ENCODE measurements around the gene NPSR1.
A peak's percentile ranks its signal among the peaks of the same experiment; 100 is the strongest.

NPSR1 gene

DNA sequence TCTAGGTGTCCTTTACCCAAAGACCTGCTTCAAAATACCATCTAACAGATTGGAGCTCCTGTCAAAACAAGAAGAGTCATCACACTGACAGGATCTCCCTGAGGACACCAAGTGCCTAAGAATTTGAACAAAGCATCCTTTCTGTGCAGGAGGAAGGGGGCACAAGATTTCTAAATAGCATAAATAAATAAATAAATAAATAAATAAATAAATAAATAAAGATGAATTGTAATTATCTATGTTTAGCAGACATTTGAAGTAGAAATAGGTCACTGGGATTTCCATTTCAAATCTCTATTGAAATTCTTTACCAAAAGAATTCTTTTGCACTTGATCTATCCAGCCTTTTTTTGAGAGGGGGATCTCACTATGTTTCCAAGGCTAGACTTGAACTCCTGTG lies 65.3 kb downstream of the NPSR1 start:
- no peak for DNase-seq (ENCODE audit: low spot score)

DNA sequence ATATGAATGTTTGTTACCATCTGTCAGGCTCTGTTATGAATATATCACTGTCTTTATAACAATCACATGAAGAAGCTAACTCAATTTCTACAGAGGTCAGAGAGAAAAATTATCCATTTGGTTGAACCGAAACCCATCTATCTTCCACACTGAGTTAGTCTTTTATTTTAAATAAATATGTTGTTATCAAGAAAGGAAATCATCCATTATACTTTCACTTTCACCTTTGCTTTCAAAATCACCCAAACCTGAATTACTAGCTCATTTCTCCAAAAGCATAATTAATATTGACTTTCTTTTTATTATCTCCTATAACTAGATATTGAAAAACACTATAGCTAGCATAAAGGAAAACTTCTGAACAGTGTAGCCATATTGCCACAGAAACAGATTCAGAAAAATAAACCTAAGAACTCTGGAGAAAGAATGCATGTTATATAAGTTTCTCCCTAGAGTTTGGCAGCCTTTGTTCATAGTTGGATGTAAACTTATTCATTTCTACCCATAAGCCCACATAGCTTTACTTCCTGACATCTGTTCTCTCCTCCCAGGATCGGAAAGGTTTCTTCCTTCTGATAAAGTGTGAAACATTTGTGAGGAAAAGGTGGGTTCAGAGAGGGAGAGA lies 66.0 kb downstream of the NPSR1 start:
- DNase-seq (ENCODE audit: low spot score), result no peak

DNA sequence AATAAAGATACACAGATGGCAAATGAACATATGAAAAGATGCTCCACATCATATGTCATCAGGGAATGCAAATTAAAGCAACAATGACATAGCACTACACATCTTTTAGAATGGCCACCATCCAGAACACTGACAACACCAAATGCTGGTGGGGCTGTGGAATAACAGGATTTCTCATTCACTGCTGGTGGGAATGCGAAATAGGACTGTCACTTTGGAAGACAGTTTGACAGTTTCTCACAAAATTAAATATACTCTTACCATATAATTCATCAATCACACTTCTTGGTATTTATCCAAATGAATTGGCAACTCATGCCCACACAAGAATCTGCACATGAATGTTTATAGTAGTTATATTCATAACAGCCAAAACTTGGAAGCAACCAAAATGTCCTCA lies 68.2 kb downstream of the NPSR1 start:
- no peak for DNase-seq (ENCODE audit: low spot score)

DNA sequence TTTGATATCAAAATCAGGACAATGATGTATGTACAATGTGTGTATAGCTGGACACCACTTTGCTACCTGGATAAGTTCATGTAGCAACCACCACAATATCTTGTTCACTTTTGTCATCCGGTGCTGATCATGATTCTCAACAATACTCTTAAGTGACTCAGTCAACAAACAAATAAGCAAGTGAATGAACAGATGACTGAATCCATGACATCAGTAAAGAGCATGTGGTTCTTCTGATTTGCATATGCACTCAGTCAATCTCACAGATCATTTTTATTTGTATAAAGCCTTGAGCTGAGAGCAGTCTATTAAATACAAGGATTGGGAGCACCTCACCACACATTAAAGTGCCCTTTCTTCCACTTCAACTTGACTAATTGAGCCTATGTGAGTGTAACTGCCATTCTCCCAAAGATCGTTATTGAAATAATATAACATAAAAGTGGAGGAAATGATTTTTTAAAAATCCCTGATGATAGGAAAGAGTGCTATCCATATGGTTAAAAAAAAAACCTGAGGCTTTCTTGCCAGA lies 69.5 kb downstream of the NPSR1 start:
- DNase-seq (ENCODE audit: low spot score), result no peak

DNA sequence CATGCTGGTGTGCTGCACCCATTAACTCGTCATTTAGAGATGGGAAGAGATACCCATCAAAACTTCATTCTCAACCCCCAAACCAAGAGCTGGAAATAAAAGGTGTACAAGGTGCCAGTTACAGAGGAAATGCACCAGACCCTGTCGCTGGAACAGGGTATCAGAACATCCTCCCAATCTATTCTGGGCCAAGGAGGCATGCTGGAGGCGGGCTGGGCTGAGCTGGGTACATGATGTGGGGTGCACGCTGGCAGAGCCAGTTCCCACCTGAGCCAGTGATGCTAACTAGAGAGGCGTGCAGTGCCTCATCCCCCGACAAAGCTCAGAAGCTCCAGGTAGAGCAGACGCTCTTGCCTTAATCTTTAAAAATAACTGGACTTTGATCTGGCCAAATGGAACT lies 70.1 kb downstream of the NPSR1 start:
- DNase-seq (ENCODE audit: low spot score), result no peak

DNA sequence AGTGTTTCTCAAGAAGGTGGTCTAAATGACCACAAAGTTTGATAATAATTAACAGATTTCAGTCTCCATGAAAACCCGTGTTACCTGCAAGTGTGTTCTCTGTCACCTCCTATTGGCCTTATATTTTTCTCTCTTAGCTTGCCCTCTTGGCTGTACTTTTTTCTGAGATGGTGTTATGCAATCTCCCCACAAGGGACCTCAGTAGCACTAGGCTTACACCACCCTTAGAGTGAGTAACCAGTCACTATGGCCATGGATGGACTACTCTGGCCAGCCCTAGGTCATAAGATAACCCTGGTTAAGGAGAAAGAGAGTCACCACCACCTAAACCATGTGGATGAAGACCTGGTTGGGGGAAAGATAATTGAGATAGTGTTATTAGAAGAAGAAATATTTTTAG lies 76.8 kb downstream of the NPSR1 start:
- DNase-seq (ENCODE audit: low spot score), result no peak

DNA sequence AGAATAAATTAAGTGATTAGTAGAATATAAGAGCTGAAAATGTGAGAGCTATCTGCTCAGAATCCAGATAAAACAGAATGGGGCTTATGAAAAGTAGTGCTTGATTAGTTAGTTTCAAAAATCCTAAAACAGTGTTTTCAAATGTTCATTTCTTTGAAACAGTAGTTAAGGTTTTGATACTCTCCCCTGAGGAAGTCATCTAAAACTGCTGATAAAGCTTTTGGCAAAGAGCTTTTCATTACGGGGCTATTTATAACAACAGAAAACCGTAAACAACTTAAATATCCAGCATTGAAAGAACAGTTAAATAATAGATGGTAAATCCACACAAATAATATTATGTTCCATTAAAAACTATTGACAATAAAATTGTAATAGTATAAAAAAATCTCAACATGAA lies 77.5 kb downstream of the NPSR1 start:
- no peak for DNase-seq (ENCODE audit: low spot score)

DNA sequence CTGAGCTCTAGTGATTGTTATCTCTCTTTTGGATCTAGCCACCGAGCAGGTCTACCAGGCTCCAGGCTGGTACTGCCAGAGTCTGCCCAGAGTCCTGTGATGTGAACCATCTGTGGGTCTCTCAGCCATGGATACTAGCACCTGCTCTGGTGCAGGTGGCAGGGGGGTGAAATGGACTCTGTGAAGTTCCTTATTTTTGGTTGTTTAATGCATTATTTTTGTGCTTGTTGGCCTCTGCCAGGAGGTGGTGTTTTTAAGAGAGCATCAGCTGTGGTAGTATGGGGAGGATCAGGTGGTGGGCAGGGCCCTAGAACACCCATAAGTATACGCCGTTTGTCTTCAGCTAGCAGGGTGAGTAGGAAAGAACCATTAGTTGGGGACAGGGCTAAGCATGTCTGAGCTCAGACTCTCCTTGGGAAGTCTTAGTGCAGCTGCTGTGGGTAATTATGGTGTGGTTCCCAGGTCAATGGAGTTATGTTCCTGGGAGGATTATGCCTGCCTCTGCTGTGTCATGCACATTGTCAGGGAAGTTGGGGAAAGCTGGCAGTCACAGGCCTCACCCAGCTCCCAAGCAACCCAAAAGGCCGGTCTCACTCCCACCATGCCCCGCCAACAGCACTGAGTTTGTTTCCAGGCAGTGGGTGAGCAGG lies 81.8 kb downstream of the NPSR1 start:
- no peak for DNase-seq (ENCODE audit: low spot score)

DNA sequence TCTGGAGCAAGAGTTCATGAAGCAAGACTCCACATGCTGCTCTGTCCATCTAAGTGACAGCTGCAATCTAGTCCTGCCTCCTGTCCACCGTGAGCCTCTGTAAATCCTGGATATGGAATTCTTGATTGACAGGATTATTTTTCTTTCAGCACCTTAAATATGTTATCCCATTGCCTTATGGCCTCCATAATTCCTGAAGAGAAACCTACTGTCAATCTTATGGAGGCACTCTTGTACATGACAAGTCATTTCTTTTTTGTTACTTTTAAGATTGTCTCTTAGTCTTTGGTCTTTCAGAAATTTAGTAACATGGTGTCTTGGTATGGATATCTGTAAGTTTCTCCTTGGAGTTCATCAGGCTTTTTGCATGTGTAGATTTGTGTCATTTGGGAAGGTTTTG lies 82.8 kb downstream of the NPSR1 start:
- no peak for DNase-seq (ENCODE audit: low spot score)

DNA sequence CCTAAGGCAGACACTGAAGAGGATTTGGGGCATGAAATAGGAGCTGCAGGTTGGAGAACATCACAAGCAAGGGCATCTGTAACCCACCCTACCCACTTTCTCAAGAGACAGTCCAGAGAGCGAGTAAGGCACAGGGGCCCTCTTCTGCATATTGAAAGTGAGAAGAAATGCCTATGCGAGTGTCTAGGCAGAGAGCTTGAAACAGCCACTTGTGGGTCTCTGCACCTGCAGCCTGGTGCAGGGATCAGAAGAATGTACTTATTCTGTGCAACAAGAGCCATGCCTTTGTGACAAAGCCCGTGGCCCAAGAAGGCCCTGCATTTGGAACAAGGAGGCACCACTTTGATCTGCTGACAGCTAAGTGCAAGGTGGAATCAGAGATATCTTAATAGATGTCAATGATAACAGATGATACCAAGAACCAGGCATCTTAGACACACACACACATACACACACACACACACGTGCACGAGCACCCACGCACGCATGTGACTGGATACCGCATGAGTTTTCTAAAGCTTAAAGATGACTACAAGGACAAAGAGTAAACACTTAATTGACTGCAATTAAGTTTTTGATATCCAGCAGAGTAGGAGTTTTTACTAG lies 89.3 kb downstream of the NPSR1 start:
- DNase-seq (ENCODE audit: low spot score), result no peak

DNA sequence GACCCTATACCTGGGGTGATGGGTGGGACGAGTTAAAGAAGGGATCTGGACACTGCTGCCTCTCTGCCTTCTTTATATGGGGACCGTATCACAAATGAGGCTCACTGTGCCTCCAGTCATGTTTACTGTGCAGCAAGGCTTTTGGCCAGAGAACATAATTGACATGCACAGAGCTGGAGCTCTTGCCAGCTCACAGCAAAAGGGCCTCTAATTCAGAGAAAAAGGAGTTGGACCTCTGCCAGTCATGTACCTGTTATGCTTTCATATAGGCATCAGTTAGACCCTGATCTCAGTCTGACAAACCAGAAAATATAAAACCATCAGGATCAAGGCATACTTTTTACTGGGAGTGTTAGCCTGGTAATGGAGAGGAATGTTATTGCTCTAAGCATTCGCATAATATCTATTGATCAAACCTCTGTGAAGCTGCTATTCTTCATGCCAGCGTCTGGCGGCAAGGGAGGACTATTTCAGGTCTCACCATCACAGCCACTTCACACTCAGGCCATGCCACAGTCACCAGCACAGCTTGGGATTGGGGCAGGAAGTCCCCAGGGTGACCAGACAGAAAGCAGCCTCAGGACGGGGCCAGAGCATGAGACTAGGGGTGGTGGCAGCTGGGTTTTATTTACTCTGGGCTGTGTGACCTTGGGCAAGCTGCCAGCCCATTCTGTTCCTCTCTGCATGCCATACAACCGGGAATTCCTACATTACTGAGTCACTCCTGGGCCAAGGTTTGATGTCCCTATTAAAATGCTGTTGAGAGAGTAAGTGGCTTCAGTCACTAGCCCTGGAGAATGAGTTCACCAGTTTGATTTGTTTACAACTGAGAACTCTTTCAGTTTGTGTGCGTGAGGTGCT lies 90.1 kb downstream of the NPSR1 start:
- peak; percentile 2 for DNase-seq (ENCODE audit: low spot score)

DNA sequence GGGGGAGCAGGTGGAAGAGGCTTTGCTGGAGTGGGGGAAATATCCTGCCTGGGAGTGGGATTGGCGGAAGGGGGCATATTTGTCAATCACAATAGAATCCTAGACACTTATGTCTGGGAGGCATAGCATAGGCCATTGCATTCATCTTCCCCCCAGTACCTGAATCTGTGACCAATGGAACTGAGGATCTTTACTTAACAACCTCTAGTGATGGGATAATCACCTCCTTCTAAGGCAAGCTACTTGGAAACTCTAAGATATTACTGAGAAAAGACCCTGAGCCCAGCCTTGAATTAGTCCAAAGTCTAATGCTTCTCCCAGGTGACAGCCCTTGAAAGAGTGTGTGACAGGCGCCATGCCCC lies 90.7 kb downstream of the NPSR1 start:
- DNase-seq (ENCODE audit: low spot score), result no peak

DNA sequence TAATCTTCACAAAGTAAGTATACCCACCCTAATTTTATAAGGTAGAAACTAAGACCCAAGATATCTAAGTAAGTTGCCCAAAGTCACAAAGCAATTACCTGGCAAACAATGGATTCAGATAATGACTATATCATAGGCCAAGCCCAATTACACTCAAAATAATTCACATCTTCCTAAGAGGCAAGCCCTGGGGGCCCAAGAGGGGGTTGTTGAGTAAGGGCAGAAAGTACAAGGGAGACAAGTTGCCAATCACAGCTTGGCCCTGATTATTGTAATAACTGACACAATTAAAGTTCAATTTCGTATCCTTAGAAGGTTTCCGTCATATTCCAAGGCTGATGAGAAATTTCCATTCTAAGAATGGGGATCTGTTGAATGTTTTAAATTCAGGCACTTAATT lies 91.4 kb downstream of the NPSR1 start:
- DNase-seq (ENCODE audit: low spot score), result no peak

DNA sequence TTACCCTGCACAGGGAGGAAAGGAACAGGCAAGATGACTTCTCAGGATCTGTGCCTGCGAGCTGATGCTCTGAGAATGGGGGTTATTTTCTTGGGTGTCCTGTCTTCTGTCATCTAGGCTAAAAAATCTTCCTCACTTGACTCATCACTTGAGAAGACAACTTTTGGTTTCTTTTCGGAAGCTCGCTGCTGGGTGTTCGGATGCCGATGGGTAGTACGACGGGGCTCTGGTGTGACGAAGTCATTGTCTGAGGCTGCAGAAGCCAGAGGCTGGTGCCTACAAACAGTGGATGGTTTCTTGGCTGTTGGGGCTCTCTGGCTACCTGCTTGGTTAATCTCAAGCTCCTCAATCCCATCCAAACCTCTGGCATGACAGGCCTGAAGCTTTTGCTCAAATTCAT lies 92.2 kb downstream of the NPSR1 start:
- DNase-seq (ENCODE audit: low spot score), result no peak

DNA sequence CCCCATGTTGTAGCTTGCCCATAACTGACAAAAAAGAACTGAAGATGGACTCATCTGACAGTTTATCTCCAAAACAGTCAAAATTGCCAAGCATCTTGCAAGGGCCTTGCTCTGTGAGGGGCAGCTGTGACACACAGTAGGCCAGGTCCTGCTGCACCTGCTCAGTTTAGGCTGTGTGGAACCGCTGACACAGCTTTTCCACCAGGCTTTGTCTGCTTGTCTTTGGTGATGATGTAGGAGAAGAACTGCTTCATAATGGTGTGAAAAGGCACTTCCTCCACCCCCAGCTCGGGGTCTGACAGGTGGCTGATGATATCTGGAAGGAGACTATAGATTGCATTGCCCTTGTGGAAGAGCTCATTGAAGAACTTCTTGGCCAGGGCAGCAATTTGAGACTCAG lies 92.6 kb downstream of the NPSR1 start:
- DNase-seq (ENCODE audit: low spot score), result no peak

DNA sequence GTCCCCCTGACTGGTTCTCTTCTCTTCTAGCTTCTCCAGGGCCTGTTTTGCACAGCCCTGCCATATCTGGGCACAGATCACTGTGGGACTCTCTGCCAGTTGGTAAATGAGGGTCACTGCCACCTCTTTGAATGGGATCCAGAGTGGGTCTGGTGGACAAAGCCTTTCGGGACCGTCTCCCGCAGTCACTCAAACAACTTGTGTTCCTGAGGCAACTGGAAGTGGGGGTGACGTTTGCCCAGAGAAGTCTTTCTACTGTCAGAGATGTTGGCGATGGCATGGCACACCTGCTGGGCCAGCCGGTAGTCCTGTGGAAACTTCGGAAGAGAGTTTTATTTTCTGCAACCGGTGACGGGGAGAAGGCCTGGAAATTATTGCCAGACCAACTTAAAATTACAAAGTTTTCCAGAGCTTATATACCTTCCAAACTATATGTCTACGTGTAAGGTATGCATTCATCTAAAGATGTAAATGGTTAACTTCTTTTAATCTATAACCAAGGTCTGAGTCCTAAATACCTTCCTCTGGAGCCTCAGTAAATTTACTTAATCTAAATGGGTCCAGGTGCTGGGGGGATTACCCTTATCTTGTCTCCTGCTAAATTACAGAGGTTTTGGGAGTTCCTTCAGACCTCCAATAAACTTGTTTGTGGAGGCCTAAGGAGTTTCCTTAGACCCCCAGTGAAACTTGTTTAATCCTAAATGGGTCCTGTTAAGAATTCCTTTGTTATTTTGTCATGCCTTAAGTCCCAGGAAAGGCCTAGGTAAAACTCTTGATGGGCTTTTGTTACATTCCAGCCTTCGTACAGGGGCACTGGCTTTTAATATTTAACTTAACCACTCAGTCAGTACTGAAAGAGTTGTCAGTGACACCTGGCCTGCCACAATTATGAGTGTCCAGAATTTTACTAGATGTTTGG lies 94.0 kb downstream of the NPSR1 start:
- no peak for DNase-seq (ENCODE audit: low spot score)

DNA sequence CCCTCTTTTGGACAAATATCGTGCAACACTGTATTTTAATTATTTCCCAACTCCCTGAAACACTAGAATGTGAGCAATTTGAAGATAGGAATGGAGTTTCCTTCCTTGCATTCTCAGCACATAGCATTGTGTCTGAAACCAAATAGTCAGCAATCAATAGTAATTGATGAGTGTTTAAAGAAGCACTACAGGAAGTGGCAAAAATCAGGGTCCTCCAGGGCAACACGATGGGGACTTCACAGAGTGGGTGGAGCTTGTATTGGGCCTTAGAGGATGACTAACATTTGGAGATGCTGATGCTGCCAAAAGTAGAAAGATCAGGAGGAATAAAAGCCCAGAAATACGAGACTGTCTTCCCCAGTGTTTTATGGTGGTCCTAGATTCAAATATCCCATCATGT lies 94.9 kb downstream of the NPSR1 start:
- DNase-seq (ENCODE audit: low spot score), result no peak

DNA sequence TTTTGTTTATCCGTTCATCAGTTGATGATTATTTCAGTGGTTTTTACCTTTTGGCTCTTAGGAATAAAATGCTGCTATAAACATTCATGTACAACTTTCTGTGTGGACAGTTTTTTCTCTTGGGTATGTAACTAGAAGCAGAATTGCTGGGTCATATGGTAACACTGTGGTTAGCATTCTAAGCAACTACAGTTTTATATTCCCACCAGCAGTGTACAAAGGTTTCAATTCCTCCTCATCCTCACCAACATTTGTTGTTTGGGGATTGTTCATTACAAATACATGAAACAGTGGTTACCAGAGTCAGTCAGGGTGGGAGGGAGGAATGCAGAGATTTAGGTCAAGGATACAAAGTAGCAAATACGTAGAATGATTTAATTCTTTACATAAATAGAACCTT lies 97.0 kb downstream of the NPSR1 start:
- no peak for DNase-seq (ENCODE audit: low spot score)

DNA sequence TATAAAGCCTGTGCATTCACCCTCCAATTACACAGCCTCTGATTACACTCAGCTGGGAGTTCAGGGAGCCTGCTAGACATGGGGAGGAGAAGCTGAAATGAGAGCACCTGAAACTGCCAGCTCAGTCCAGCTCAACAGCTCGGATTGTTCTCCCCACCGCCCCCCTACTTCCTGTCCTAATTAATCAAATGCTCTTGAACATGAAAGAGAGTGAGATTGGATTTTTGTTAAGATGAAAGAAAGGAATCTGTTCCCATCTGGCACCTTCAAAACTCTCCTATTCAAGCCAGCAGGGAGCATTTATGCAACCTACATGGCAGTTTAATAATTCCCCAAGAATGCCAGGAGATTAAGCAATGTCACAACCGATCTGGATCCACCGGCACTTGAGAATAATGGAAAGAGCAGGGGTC lies 98.0 kb downstream of the NPSR1 start:
- no peak for DNase-seq (ENCODE audit: low spot score)

DNA sequence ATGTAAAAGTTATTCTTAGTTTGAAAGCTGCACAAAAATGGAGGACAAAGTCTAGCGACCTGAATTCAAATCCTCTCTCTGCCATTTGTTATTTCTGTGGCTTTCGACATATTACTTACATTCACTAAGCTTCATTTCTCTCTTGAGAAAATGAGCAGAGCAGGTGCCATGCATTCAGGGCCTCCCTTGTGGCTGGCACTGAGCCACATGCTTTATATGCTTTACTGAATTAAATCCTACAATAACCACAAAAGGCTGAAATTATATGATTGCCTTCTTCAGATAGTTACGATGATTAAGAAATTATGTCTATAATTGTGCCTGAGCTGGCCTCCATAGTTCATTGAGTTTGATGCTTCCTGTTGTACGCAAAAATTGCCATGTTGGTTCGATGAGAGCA lies 98.7 kb downstream of the NPSR1 start:
- no peak for DNase-seq (ENCODE audit: low spot score)

DNA sequence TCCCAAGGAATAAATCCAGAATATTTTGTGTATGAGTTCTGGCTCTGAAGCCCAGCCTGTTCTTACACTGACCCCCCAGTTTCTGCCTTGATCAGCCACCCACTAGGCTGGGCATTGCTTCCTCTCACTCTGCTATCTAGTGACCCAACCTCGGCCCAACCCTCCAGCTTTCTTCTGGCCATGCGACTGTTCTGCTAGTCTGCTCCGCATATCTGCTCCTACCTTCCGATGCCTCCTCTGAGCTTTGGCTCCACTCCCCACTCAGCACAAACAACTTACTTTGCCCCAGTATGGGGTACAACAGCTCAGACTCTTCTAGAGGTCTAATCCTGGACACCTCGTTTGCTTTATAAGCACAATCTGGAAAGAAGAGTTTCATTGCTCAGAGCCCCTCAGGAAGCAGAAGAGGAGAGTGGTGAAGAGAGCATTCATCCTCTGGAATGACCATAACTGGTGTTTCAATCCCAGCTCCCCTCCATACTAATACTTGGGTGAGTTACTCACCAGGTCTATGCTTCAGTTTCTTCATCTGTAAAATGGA lies 99.6 kb downstream of the NPSR1 start:
- DNase-seq (ENCODE audit: low spot score), result no peak
